Measurements from ENCODE around the gene TRPC4AP. TPM values are rescaled to one million over a fixed set of nuclear protein-coding genes. Genes with fewer than 3 reads are reported as not detected.
A peak's percentile ranks its signal among the peaks of the same experiment; 100 is the strongest.
"Not testable (repeated sequence)": the region's sequence is repeated elsewhere in the genome, so short reads cannot be mapped to it uniquely, and the experiment has no call there.

TRPC4AP gene
- total RNA-seq, 1 donor from 2014 or later, result 118 TPM

DNA sequence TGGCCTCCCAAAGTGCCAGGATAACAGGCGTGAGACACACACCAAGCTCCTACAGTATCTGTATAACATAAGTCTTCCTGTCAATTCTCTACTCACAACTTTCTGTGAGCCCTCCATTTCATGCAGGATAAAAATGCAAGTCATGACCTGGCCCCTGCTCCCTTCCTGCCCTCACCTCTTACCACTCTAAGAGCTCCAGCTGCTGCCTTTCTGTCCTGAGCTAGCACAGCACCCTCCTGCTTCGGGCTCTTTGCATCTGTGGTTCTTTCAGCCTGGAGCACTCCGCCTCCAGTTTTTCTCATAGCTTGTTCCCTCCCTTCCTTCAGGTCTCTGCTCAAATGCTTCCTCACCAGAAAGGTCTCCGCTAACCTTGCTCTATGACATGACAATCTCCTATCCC is 23.7 kb upstream of the TRPC4AP start:
- no peak overlapping the region for H3K27ac Mint-ChIP-seq (ENCODE audit: unreplicated experiment)
- H3K27me3 Mint-ChIP-seq (ENCODE audit: low read depth), result no peaks in the 10 kb centered on the region
- no peak for TF ChIP-seq CTCF (IDR thresholded peaks at IDR 0.05)
- peaks cover 21% of the 10 kb centered on the region for H3K4me1 Mint-ChIP-seq (ENCODE audit: low read depth)
- no peak overlapping the region for H3K4me3 Mint-ChIP-seq (ENCODE audit: unreplicated experiment)
- no peak for DNase-seq (ENCODE audit: low spot score)
- no peaks in the 10 kb centered on the region for H3K9me3 Mint-ChIP-seq (ENCODE audit: low read depth)
- peaks cover 50% of the 10 kb centered on the region for H3K36me3 Mint-ChIP-seq (ENCODE audit: low read depth)

- H3K4me3 Mint-ChIP-seq (ENCODE audit: unreplicated experiment), result no peak overlapping the region
- peaks cover 45% of the 10 kb centered on the region for H3K36me3 Mint-ChIP-seq (ENCODE audit: low read depth)
- peaks cover 21% of the 10 kb centered on the region for H3K4me1 Mint-ChIP-seq (ENCODE audit: low read depth)
- TF ChIP-seq CTCF (IDR thresholded peaks at IDR 0.05), result no peak
- no peaks in the 10 kb centered on the region for H3K27me3 Mint-ChIP-seq (ENCODE audit: low read depth)
- no peak for DNase-seq (ENCODE audit: low spot score)
- H3K27ac Mint-ChIP-seq (ENCODE audit: unreplicated experiment), result no peak overlapping the region
- H3K9me3 Mint-ChIP-seq (ENCODE audit: low read depth), result no peaks in the 10 kb centered on the region
Observed at GRCh38 chr20:35115606-35116005, 23.0 kb upstream of the TRPC4AP start.

DNA sequence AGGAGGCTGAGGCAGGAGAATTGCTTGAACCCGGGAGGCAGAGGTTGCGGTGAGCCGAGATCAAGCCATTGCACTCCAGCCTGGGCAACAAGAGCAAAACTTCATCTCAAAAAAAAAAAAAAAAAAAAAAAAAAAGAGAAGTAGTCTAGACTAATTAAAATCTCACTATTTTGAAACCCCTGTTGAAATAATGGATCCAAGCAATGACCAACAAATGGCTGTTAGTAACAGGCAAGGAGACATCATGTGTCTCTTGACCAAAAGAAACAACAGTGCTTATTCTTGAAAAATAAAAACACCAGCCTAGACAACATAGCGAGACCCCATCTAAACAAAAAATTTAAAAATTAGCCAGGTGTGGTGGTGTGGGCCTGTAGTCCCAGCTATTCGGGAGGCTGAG is 19.7 kb upstream of the TRPC4AP start:
- Mint-ChIP-seq H3K36me3 (ENCODE audit: low read depth) (peaks cover 25% of the 10 kb centered on the region), H3K4me1 (ENCODE audit: low read depth) (peaks cover 11% of the 10 kb centered on the region)
- H3K27me3 Mint-ChIP-seq (ENCODE audit: low read depth); H3K9me3 Mint-ChIP-seq (ENCODE audit: low read depth); H3K27ac Mint-ChIP-seq (ENCODE audit: unreplicated experiment); DNase-seq (ENCODE audit: low spot score); H3K4me3 Mint-ChIP-seq (ENCODE audit: unreplicated experiment): not testable (repeated sequence)

DNA sequence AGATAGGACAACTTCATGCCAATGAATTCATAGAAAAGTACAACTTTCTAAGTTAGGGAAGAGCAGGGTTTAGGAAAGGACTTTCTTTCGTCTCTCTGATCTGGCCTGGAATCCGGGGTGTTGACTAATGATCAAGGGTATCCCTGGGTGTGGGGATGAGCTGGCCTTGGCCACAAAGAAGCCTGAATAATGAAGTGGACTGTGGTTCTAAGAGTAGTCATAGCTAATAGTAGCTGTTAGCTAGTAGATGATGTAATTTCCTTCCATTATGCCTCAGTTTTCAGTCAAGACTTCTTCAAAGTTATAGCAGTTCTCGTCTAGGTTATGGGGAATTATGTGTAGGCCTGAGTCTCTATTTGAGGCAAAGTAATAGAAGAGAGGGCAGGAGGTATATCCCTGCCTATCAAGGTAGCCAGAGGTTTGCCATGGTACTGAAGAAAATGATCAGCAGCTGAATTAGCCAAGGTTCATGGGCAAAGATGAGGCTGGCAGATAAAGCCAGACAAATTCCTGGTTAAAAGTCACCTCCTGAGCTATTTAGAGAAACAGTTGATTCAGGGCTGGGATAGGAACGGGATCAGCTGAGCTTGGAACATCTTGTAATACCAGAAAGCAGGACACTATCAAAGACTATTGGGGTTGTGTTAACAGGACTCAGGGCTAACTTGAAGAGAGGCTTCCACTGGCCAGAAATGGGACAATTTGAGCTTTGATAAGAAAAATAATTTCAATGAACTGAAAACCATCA is 18.7 kb upstream of the TRPC4AP start:
- TF ChIP-seq CTCF (IDR thresholded peaks at IDR 0.05), result no peak
- Mint-ChIP-seq H3K9me3 (ENCODE audit: low read depth) (no peaks in the 10 kb centered on the region), H3K4me3 (ENCODE audit: unreplicated experiment) (no peak overlapping the region), H3K36me3 (ENCODE audit: low read depth) (peaks cover 20% of the 10 kb centered on the region), H3K27ac (ENCODE audit: unreplicated experiment) (peak overlapping the region; percentile 58), H3K27me3 (ENCODE audit: low read depth) (no peaks in the 10 kb centered on the region), H3K4me1 (ENCODE audit: low read depth) (peaks cover 8% of the 10 kb centered on the region)
- DNase-seq (ENCODE audit: low spot score), result no peak

- Mint-ChIP-seq H3K9me3 (ENCODE audit: low read depth) (no peaks in the 10 kb centered on the region), H3K4me3 (ENCODE audit: unreplicated experiment) (no peak overlapping the region), H3K36me3 (ENCODE audit: low read depth) (peaks cover 4% of the 10 kb centered on the region), H3K27me3 (ENCODE audit: low read depth) (no peaks in the 10 kb centered on the region), H3K4me1 (ENCODE audit: low read depth) (peaks cover 8% of the 10 kb centered on the region), H3K27ac (ENCODE audit: unreplicated experiment) (no peak overlapping the region)
- no peak for DNase-seq (ENCODE audit: low spot score)
- TF ChIP-seq CTCF (IDR thresholded peaks at IDR 0.05), result no peak
Observed at GRCh38 chr20:35108921-35109320, 16.3 kb upstream of the TRPC4AP start.

- Mint-ChIP-seq H3K27ac (ENCODE audit: unreplicated experiment) (no peak overlapping the region), H3K27me3 (ENCODE audit: low read depth) (peaks cover 2% of the 10 kb centered on the region), H3K9me3 (ENCODE audit: low read depth) (no peaks in the 10 kb centered on the region), H3K36me3 (ENCODE audit: low read depth) (peaks cover 4% of the 10 kb centered on the region), H3K4me1 (ENCODE audit: low read depth) (peaks cover 8% of the 10 kb centered on the region), H3K4me3 (ENCODE audit: unreplicated experiment) (no peak overlapping the region)
- DNase-seq (ENCODE audit: low spot score), result no peak
- TF ChIP-seq CTCF (IDR thresholded peaks at IDR 0.05), result no peak
Observed at GRCh38 chr20:35106827-35107380, 14.3 kb upstream of the TRPC4AP start.
